Neural cell (in vitro differentiated cells): ENCODE data around the gene COL25A1. TPM values are rescaled to one million over a fixed set of nuclear protein-coding genes. Genes with fewer than 3 reads are reported as not detected.

Source experiments
- H2AFZ ChIP-seq: fragments of 200-600, 300-800 bp; sonication (generic), shearing (Covaris generic); 2 replicates; pipeline ENCODE4 v1.6.0; 2014; ENCODE audit warnings: low read depth, mild to moderate bottlenecking, antibody characterized with exemption, low read length, moderate library complexity
- H3F3A ChIP-seq: fragments of 200-600 bp; shearing (Covaris generic); 2 replicates; pipeline ENCODE4 v1.6.1; 2016; ENCODE audit warnings: mild to moderate bottlenecking, moderate library complexity, mixed read lengths, antibody characterized with exemption, low read length; ENCODE audit not compliant: insufficient read depth, poor library complexity, severe bottlenecking
- H3K27ac ChIP-seq: fragments of 200-600, 300-800 bp; sonication (generic), shearing (Covaris generic); 2 replicates; pipeline ENCODE4 v1.5.1; 2014; ENCODE audit warnings: mild to moderate bottlenecking, low read length, moderate library complexity
- H3K27me3 ChIP-seq: fragments of 300-800, 200-600 bp; sonication (generic), shearing (Covaris generic); 2 replicates; pipeline ENCODE4 v1.6.0; 2014; ENCODE audit warnings: mild to moderate bottlenecking, low read depth, low read length, moderate library complexity; ENCODE audit not compliant: insufficient read depth
- H3K36me3 ChIP-seq: fragments of 300-800, 200-600 bp; sonication (generic), shearing (Covaris generic); 2 replicates; pipeline ENCODE4 v1.5.1; 2014; ENCODE audit warnings: mild to moderate bottlenecking, antibody characterized with exemption, low read length, moderate library complexity; ENCODE audit not compliant: insufficient read depth
- H3K4me2 ChIP-seq: fragments of 300-800, 200-600 bp; sonication (generic), shearing (Covaris generic); 2 replicates; pipeline ENCODE4 v1.6.0; 2014; ENCODE audit warnings: mild to moderate bottlenecking, low read length
- H3K4me3 ChIP-seq: fragments of 300-800, 200-600 bp; sonication (generic), shearing (Covaris generic); 2 replicates; pipeline ENCODE4 v1.5.1; 2014; ENCODE audit warnings: mild to moderate bottlenecking, low read length, moderate library complexity
- H3K79me2 ChIP-seq: fragments of 200-600 bp; shearing (Covaris generic); replicated peaks from 2 replicates; pipeline ENCODE4 v1.6.0; 2014; ENCODE audit warnings: mild to moderate bottlenecking, low read length, moderate library complexity; ENCODE audit not compliant: insufficient read depth
- H3K9ac ChIP-seq: fragments of 300-800, 200-600 bp; sonication (generic), shearing (Covaris generic); 2 replicates; pipeline ENCODE4 v1.6.1; 2016; ENCODE audit warnings: mild to moderate bottlenecking, low read length, mixed read lengths
- H3K9me2 ChIP-seq: fragments of 200-600 bp; shearing (Covaris generic); 2 replicates; pipeline ENCODE4 v1.6.1; 2016; ENCODE audit warnings: mild to moderate bottlenecking, low read length, mixed read lengths; ENCODE audit not compliant: insufficient read depth
- H3K9me3 ChIP-seq: fragments of 200-600, 300-800 bp; sonication (generic), shearing (Covaris generic); 2 replicates; pipeline ENCODE4 v1.6.1; 2016; ENCODE audit warnings: mild to moderate bottlenecking, mixed run types, low read length, moderate library complexity, mixed read lengths
- H4K20me1 ChIP-seq: fragments of 200-600 bp; shearing (Covaris generic); 2 replicates; pipeline ENCODE4 v1.6.1; 2016; ENCODE audit warnings: mild to moderate bottlenecking, mixed run types; ENCODE audit not compliant: insufficient read depth
- EP300 ChIP-seq: fragments of 450-650 bp; conservative IDR thresholded peaks from 2 replicates; pipeline ENCODE4 v1.6.1; 2014; ENCODE audit warnings: antibody characterized with exemption, mild to moderate bottlenecking, moderate library complexity; ENCODE audit not compliant: poor library complexity, severe bottlenecking
- EZH2 ChIP-seq: fragments of 200-600, 300-800 bp; shearing (Covaris generic), sonication (generic); IDR thresholded peaks from 2 replicates; pipeline ENCODE4 v1.6.1; 2014; ENCODE audit warnings: antibody characterized with exemption, low read length, borderline replicate concordance, mild to moderate bottlenecking; ENCODE audit not compliant: insufficient read depth, poor library complexity, severe bottlenecking
- MXI1 ChIP-seq: fragments of 450-650 bp; conservative IDR thresholded peaks from 2 replicates; pipeline ENCODE4 v1.6.1; 2014; ENCODE audit warnings: antibody characterized with exemption, mild to moderate bottlenecking; ENCODE audit not compliant: poor library complexity, severe bottlenecking
- POLR2AphosphoS5 ChIP-seq: IDR thresholded peaks from 2 replicates; pipeline ENCODE4 v1.6.1; 2012
- RAD21 ChIP-seq: fragments of 450-650 bp; conservative IDR thresholded peaks from 2 replicates; pipeline ENCODE4 v1.6.1; 2014; ENCODE audit warnings: antibody characterized with exemption, mild to moderate bottlenecking, moderate library complexity
- SMC3 ChIP-seq: fragments of 450-650 bp; conservative IDR thresholded peaks from 2 replicates; pipeline ENCODE4 v1.6.1; 2014; ENCODE audit warnings: antibody characterized with exemption, mild to moderate bottlenecking, moderate library complexity; ENCODE audit not compliant: poor library complexity
- TAF1 ChIP-seq: IDR thresholded peaks from 2 replicates; pipeline ENCODE4 v1.6.1; 2012; ENCODE audit warnings: low read depth
- polyA plus RNA-seq: library from polyadenylated mRNA; depleted of rRNA; stranded (reverse); fragments of >200 nt; gene quantifications from 2 replicates; pipeline ENCODE4 v1.2.3, GENCODE V29; 2014
- TF ChIP-seq, protein P1 (sequence below): IDR thresholded peaks from 2 replicates; pipeline ENCODE4 v1.6.1; 2012; ENCODE audit warnings: borderline replicate concordance
- TF ChIP-seq, protein P2 (sequence below): fragments of 450-650 bp; IDR thresholded peaks from 2 replicates; pipeline ENCODE4 v1.5.1; 2014; ENCODE audit warnings: antibody characterized with exemption, mild to moderate bottlenecking, moderate library complexity; ENCODE audit not compliant: poor library complexity, severe bottlenecking

The COL25A1 gene
- polyA plus RNA-seq, 1 donor from 2014 or later, result 32.3 TPM

DNA sequence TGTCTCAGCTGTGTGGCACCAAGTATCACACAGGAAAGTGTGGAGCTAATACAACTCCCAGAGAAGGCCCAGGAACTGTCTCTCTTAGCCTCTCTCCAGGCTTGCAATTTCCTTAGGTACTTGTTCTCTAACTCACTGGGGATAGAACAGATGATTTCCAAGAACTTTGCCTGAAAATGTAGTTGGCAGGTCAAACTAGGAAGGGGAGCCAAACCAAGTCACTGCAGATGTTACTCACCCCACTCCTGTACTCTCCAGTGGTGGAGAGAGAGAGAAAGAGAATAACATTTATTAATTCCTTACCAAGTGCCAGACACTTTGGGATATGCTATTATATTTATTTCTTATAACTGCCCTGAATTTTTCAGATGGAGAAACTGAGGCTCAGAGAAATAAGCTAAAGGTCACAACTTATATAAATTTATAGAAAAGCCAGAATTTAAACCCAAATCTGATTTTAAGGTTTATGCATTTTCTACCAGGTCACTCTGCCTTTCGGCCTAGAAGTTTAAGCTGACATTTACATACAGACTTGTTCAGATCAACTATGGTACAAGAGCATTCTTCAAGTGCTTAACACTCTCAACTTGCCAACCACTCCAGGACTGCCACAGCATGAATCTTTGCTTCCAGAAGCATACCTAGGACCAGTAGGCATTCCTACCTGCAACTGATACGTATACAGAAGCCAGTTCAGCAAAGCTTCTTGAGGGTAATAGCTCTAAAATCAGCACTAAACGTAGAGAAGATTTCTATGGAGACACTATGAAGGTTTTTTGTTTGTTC, 291.0 kb downstream of the COL25A1 start:
- no peak overlapping the region for H2AFZ ChIP-seq

DNA sequence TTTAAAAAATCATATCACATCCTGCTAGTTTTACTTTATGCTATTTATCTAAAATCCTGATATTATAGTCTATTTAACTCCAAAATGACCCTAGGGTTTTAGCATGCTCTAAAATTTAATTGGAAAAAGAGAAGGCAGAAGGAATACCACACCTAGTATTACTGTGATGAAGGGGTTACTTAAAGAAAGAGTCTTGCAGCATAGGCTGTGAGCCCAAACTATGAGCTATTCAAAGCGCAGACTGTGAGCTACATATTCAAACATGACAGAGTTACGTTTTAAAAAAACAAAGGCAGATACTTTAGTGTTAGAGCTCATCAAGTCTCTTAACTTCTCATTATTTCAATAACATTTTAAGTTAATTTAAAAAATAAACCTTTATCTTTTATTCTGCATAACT, 291.9 kb downstream of the COL25A1 start:
- TF ChIP-seq MXI1 (no peak), EP300 (no peak), POLR2AphosphoS5 (no peak), RAD21 (no peak), SMC3 (no peak), TAF1 (no peak), EZH2 (no peak)
- TF ChIP-seq, protein P1, sequence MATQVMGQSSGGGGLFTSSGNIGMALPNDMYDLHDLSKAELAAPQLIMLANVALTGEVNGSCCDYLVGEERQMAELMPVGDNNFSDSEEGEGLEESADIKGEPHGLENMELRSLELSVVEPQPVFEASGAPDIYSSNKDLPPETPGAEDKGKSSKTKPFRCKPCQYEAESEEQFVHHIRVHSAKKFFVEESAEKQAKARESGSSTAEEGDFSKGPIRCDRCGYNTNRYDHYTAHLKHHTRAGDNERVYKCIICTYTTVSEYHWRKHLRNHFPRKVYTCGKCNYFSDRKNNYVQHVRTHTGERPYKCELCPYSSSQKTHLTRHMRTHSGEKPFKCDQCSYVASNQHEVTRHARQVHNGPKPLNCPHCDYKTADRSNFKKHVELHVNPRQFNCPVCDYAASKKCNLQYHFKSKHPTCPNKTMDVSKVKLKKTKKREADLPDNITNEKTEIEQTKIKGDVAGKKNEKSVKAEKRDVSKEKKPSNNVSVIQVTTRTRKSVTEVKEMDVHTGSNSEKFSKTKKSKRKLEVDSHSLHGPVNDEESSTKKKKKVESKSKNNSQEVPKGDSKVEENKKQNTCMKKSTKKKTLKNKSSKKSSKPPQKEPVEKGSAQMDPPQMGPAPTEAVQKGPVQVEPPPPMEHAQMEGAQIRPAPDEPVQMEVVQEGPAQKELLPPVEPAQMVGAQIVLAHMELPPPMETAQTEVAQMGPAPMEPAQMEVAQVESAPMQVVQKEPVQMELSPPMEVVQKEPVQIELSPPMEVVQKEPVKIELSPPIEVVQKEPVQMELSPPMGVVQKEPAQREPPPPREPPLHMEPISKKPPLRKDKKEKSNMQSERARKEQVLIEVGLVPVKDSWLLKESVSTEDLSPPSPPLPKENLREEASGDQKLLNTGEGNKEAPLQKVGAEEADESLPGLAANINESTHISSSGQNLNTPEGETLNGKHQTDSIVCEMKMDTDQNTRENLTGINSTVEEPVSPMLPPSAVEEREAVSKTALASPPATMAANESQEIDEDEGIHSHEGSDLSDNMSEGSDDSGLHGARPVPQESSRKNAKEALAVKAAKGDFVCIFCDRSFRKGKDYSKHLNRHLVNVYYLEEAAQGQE, result no peak
- TF ChIP-seq, protein P2, sequence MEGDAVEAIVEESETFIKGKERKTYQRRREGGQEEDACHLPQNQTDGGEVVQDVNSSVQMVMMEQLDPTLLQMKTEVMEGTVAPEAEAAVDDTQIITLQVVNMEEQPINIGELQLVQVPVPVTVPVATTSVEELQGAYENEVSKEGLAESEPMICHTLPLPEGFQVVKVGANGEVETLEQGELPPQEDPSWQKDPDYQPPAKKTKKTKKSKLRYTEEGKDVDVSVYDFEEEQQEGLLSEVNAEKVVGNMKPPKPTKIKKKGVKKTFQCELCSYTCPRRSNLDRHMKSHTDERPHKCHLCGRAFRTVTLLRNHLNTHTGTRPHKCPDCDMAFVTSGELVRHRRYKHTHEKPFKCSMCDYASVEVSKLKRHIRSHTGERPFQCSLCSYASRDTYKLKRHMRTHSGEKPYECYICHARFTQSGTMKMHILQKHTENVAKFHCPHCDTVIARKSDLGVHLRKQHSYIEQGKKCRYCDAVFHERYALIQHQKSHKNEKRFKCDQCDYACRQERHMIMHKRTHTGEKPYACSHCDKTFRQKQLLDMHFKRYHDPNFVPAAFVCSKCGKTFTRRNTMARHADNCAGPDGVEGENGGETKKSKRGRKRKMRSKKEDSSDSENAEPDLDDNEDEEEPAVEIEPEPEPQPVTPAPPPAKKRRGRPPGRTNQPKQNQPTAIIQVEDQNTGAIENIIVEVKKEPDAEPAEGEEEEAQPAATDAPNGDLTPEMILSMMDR, result no peak
- H3K27me3 ChIP-seq, result no peaks in the 10 kb centered on the region
- H3K4me3 ChIP-seq, result no peak overlapping the region
- H3K27ac ChIP-seq, result no peak overlapping the region
- H3K9me2 ChIP-seq, result no peaks in the 10 kb centered on the region
- no peaks in the 10 kb centered on the region for H3F3A ChIP-seq
- H3K9ac ChIP-seq, result no peak overlapping the region
- no peak overlapping the region for H3K4me2 ChIP-seq
- H3K79me2 ChIP-seq, result no peaks in the 10 kb centered on the region
- no peaks in the 10 kb centered on the region for H4K20me1 ChIP-seq
- no peak overlapping the region for H2AFZ ChIP-seq
- H3K9me3 ChIP-seq, result no peaks in the 10 kb centered on the region
- no peaks in the 10 kb centered on the region for H3K36me3 ChIP-seq

More for the DNA sequence above, 291.0 kb downstream of the COL25A1 start:
- Histone ChIP-seq H3K27me3 (no peaks in the 10 kb centered on the region), H3K4me3 (no peak overlapping the region), H3K27ac (no peak overlapping the region), H3K36me3 (no peaks in the 10 kb centered on the region), H3K9me2 (no peaks in the 10 kb centered on the region), H3K9me3 (no peaks in the 10 kb centered on the region), H3F3A (no peaks in the 10 kb centered on the region), H3K79me2 (no peaks in the 10 kb centered on the region), H4K20me1 (no peaks in the 10 kb centered on the region), H3K4me2 (no peak overlapping the region), H3K9ac (no peak overlapping the region)
- TF ChIP-seq EP300, result no peak
- TF ChIP-seq, protein P2, result no peak
- no peak for TF ChIP-seq POLR2AphosphoS5
- TF ChIP-seq MXI1, result no peak
- no peak for TF ChIP-seq EZH2
- TF ChIP-seq, protein P1, result no peak
- no peak for TF ChIP-seq TAF1
- no peak for TF ChIP-seq SMC3
- no peak for TF ChIP-seq RAD21
